GM12892 (cell line): ENCODE measurements around the gene SPTB.

ENCODE experiments used
- POLR2AphosphoS5 ChIP-seq: IDR thresholded peaks from 2 replicates; pipeline ENCODE4 v1.6.1; 2011; ENCODE audit warnings: low read depth, low read length, control low read depth
- TAF1 ChIP-seq: IDR thresholded peaks from 2 replicates; pipeline ENCODE4 v1.6.1; 2011; ENCODE audit warnings: low read depth, mild to moderate bottlenecking, control low read depth, low read length, borderline replicate concordance

DNA sequence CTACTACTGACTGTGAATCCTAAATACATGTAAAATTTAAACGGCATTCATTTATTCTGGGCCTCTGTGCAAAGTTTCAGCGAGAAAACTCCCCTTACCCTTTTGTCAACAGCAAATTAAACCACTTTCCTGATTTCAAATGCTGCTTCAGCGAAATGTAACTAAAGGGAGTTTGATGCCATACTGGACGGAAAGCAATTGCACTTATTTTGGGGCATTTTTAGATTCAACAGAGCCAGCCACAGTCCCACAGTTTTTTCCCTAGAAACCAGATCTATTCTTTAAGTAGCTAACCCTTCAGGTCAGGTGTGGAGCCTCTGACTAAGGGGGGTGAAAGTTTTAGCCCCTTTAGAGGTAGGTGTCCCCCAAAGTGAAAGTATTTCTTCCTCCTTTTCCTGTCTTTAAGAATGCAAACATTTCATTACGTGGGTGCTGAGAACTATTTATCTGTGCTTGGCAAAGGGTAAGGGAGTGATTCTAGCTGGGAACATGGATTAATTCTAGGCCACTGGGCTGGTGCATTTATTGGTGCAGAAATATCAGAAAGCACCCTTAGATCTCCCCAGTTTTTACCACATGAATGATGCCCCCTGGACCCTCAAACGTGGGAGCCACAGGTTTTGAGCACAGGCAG, 72.7 kb downstream of the SPTB start:
- TF ChIP-seq TAF1 (no peak), POLR2AphosphoS5 (no peak)
